ENCODE data around the gene SQSTM1.

GRCh38 chr5:179841621-179842020 lies 20.9 kb downstream of the SQSTM1 start:
- TF ChIP-seq, protein P1, sequence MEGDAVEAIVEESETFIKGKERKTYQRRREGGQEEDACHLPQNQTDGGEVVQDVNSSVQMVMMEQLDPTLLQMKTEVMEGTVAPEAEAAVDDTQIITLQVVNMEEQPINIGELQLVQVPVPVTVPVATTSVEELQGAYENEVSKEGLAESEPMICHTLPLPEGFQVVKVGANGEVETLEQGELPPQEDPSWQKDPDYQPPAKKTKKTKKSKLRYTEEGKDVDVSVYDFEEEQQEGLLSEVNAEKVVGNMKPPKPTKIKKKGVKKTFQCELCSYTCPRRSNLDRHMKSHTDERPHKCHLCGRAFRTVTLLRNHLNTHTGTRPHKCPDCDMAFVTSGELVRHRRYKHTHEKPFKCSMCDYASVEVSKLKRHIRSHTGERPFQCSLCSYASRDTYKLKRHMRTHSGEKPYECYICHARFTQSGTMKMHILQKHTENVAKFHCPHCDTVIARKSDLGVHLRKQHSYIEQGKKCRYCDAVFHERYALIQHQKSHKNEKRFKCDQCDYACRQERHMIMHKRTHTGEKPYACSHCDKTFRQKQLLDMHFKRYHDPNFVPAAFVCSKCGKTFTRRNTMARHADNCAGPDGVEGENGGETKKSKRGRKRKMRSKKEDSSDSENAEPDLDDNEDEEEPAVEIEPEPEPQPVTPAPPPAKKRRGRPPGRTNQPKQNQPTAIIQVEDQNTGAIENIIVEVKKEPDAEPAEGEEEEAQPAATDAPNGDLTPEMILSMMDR (conservative IDR thresholded peaks at IDR 0.05): no peak
- TF ChIP-seq EZH2 (IDR thresholded peaks at IDR 0.05; ENCODE audit: low read depth): no peak

Measured in PC-9 (cell line).